Measurements from ENCODE around the gene FAM120B.
"Not testable (repeated sequence)": the region's sequence is repeated elsewhere in the genome, so short reads cannot be mapped to it uniquely, and the experiment has no call there.

FAM120B gene, protein sequence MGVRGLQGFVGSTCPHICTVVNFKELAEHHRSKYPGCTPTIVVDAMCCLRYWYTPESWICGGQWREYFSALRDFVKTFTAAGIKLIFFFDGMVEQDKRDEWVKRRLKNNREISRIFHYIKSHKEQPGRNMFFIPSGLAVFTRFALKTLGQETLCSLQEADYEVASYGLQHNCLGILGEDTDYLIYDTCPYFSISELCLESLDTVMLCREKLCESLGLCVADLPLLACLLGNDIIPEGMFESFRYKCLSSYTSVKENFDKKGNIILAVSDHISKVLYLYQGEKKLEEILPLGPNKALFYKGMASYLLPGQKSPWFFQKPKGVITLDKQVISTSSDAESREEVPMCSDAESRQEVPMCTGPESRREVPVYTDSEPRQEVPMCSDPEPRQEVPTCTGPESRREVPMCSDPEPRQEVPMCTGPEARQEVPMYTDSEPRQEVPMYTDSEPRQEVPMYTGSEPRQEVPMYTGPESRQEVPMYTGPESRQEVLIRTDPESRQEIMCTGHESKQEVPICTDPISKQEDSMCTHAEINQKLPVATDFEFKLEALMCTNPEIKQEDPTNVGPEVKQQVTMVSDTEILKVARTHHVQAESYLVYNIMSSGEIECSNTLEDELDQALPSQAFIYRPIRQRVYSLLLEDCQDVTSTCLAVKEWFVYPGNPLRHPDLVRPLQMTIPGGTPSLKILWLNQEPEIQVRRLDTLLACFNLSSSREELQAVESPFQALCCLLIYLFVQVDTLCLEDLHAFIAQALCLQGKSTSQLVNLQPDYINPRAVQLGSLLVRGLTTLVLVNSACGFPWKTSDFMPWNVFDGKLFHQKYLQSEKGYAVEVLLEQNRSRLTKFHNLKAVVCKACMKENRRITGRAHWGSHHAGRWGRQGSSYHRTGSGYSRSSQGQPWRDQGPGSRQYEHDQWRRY

DNA sequence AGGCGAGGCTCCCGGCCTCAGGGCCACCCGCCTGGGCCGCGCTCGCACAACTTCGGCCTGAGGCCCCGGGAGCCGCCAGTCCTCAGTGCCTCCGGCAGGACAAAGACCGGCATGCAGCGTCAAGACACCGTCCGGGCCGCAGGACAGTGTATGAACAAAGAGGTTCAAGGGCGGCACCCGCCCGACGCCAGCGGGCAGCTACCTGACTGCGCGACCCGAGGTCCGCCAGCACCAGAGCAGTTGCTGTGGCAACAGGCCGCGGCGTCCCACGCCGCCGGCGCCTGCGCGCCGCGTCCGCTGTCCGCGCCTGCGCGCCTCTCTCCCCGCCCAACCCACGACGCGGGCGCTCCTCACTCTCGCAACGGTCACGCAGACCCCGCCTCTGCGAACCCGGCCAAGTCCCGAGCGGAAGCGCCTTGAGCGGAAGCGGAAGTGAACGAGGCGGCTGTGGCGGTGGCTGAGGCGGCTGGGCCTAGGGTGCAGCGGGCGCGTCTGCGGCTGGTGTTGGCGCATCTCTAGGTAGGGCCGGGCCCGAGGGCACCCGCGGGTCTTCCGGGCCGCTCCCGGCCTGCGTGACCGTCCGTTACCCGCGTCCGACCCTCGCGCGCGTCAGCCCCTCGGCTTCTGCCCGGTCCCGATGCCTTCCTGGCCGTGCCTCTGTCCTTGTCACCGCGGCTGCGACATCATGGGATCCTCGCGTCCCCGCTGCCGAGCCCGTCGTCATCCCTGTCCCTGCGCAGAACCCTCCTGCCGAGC is at the start of gene FAM120B:
TSS of gene FAM120B (plus strand) at position 435 of the 756 bp plus-strand sequence. CDS start 10,633 bp downstream, outside the sequence.
- peak; percentile 98 for DNase-seq

DNA sequence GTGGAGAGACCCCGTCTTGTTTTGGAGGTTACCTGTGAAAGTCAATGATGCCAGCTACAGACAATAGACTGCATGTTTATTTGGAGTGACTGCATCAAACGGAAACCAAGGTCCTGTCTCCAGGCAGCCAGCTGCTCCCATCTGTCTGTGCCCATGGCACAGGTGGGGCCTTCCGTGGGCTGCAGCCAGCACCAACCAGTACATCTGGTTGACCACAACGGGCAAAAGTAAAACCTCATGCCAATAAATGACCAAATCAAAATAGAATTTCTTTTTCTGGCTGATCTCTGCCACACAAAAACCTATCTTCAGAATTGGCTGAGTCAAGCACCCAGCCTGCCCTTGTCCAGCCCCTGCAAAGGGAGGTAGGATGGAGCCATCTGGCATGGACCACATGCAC is 49.2 kb upstream of the FAM120B start:
- DNase-seq, result no peak

DNA sequence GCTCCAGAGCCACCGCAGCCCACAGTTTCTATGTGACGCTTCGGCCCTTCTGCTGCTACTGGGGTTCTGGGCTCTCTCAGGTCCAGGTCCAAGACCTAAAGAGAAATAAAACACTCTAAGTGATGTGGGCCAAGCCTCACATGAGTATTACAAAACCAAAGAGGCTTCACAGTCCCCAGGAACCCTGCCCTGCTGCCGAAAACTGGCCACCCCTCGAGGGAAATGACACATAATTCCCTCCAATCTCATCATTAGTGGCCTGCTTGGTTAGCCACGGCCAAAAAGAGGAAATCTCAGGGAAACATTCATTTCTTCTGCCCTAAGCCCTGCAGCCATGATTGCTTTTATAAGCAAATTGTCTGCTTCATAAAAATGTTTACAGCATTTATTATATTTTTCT is 48.2 kb upstream of the FAM120B start:
- no peak for DNase-seq

DNA sequence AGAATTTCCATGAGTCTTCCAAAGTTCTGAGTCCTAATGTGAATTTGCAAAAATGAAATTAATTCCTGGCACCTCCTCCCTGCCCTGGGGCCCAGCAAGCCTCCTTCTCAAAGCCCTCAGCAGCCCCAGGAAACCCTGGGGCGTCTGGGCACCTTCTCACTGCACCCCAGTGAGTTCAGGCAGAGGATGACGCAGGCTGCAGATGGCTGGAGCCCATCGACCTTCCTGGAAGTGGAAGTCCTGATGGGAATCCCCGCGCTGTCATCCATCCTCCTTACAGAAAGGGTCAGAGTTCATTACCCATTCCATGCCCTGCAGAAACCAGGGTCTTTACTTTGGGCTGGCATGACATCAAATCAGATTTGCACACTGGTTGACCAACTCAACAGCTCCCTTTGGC is 47.3 kb upstream of the FAM120B start:
- DNase-seq, result no peak

DNA sequence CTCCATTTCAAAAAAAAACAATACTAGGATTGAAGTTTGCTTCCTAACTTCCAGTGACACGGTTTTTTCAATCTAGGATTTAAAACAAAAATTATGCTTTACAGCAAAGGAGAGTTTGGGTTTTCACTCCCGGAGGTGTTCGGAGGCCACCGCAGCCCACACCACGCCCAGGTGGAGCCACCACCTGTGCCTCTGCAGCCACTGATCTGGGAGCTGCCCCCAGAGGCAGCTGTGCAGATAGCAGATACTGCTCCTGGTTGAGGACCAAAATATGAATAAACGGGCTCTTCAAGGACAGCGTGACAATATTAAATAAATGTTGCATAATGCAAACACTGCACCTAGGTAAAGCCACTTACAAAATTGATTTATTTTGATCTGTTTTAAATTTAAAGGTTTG is 45.9 kb upstream of the FAM120B start:
- no peak for DNase-seq

DNA sequence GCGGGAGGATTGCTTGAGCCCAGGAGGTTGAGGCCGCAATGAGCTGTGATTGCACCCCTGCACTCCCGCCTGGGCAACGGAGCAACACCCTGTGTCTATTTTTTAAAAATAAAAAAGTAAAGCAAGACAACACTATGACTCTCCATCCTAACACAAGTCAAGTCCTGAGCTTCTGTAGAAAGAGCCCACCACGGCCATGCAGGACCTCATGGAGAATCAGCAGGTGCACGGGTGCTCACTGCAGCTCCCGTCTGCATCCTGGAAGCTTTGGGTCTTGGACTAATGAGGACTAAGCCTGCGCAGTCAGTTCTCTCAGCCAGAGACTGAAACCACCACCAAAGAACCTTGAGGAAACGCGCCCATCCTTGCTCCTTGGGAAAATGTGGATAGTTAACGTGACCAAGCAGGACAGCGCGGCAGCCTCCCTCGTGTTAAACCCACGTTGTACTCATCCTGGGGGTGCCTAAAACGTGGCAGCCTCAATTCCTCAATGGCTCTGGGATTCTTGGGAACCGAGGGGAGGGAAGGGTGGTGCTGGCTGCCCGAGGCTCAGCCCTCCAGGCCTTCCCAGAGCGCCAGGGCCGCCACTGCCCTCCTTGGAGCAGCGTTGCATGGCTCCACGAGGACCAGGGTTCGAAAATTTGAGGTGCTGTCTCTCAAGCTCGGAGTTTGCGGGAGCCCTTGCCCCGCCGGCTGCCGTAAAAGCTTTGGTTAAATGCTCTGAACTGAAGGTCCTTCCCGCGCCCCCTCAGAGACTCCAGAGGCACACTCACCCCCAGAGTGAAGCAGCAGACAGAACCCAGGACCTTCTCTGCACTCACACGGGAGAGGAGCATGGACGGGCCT is 44.7 kb upstream of the FAM120B start:
- DNase-seq, result no peak

DNA sequence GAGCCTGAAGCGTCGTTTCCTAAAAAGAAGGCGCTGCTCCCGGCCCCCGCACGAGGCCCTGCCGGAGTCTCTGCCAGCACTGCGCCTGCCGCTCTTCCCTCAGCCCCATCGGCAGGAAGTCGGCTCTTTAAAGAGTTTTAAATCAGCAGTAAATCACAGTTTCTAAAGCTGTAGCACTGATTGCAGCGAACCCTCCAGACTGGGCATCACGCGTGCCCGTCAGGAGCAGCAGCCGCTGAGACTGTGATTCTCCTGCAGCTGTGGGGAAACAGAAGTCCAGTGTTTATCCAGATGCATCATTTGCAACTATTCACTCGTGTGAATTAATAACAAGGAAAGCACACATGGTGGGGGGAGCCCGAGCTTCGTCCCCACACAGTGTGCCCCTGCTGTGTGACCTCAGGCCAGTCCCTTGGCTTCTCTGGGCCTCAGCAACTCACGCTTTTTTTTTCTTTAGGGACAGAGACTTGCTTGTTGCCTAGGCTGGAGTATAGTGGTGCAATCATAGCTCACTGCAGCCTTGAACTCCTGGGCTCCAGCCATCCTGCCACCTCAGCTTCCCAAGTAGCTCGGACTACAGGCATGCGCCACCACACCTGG is 44.0 kb upstream of the FAM120B start:
- DNase-seq, result no peak

DNA sequence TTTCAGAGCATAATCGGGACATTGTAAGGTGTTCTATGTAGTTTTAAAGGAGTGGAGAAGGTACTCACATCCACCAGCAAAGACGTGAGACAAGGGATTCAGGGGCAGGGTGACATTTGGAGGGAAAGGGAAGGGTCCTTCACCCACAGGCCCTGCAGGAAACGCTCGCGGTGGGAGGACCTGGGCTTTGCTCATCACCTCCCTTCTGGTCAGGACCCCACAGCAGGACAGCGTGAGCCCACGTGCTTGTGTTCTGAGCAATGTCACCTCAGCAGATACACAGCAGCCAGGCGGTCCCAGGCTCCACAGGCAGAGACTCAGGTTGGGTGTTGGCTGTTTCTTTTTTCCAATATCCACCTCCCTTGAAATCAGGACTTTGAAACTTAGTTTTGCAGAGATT is 43.1 kb upstream of the FAM120B start:
- no peak for DNase-seq

DNA sequence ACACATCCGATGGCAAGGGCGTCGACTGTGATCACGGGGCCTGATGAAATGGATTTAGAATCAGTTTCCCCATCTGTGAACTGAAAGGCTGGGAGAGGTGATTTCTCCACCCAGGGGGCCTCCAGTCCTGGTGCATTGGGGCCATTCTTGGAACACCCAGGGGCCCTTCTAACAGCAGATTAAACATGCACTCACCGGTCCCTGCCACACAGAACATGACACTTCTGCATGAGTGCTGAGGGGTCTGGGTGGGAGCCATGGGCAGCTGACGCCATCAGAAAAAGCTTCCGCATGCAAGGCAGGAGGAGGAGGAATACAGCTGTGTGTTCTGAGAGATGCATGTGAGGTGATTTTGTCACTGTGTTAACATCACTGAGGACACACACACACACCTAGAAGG is 42.5 kb upstream of the FAM120B start:
- no peak for DNase-seq

DNA sequence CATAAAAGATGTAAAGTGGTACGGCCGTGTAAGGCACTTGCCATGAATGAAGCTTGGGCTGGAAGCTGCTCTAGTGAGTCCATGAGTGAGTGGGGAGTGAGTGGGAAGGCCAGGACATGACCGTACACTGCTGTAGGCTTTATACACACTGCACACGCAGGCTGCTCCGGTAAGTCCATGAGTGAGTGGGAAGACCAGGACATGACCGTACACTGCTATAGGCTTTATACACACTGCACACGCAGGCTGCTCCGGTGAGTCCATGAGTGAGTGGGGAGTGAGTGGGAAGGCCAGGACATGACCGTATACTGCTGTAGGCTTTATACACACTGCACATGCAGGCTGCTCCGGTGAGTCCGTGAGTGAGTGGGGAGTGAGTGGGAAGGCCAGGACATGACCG is 41.9 kb upstream of the FAM120B start:
- DNase-seq, result not testable (repeated sequence)

DNA sequence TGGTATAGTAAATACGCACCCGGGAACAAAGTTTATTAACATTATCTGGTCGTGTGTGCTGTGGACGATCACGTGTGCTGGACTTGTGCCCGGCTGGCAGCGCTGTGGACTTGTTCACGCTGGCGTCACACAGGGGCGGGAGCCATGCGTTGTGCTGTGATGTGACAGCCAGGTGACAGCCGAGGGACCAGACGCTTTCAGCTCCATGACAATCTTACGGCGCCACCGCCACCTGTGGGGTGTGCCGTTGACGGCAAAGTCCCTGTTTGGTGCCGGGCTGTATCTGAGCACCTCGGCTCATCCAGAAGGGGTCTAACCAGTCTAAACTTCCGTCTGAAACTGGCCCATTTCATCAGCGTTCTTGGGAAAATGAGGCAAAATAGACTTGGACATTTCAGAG is 40.9 kb upstream of the FAM120B start:
- no peak for DNase-seq

DNA sequence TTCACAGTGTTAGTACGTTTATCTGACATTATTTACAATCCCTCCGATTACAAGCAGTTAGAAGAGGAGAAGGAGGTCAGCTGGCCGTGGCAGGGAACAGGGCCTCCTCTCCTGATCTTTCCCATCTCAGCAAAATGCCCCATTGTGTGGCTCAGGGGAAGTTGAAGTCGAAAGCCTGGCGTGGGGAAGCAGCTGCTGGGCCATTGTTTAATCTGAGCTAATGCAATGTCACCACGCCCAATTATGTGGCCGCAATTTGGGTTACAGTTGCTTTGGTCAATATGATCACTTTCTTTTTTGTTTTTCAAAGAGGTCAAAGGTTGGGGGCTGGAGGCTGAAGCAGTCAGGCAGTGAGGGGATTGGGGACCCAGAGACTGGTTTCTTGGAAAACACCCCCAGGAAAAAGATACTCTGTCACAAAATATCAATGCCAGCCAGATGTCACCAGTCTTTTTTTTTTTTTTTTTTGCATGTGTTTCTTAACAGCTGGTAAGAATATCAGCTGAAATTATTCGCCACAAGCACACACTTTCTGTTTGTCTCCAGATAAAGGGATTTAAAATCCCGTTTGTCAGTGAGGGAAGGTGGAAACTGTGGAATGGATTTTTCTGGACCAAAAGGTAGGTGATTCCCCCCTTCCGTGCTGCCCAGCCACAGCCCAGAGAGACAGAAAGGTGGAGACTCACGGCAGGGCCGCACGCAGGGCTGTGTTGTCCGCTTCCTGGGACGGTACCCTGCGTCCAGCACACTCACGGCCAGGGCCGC is 40.3 kb upstream of the FAM120B start:
- DNase-seq, result peak; percentile 69

DNA sequence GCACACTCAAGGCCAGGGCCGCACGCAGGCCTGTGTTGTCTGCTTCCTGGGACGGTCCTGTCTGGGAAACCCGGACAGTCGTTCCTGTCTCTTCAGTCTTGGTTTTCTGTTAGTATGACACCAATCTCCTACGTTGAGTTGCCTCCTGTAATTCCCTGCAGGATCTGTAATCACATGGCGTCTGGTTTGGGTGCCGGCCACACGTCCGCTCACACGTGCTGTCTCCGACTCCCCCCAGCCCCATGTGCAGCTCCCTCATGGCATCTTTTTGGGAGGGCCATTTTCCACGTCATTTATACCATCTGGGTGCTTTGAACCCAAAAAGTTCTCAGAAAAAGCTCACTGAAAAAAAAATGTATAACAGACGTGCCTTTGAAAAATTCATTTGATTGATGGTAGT is 38.9 kb upstream of the FAM120B start:
- DNase-seq, result no peak

DNA sequence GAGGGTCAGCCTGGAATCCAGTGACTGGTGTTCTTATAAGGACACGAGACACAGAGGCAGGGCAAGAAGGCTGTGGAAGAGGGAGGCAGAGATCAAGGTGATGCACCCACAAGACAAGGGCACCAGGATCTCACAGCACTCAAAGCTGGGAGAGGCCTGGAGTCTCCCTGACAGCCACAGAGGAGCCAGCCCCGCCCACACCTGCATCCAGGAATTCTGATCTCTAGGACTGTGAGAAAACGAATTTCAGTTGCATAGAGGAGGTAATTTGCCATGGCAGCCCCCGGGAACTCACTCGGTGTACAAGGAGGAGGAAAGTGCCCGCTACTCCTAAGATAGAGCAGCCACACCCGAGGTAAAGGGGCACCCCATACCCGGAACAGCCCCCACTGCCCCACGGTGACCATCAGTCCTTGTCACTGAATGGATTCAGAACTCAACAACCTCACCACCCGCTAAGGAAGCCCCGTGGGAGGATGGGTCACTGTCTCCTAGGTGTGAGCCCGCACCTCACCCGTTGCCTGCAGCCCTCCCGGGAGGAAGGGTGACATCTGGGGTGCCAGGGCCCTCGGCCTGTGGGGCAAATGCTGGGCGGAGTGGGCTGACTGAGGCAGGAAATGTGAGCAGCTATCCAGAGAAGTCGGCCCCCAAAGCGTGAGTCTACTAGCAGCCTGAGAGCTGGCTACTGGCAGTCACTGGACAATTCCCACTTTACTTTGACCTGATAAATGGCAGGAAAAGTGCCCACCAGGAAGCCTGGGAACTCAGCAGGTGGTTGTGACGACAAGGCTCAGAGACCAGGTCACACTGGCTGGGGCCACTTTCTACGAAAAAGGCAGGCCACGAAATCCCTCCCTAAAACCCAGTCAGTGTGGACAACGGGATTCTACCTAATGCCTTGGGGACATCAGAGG is 38.1 kb upstream of the FAM120B start:
- no peak for DNase-seq

DNA sequence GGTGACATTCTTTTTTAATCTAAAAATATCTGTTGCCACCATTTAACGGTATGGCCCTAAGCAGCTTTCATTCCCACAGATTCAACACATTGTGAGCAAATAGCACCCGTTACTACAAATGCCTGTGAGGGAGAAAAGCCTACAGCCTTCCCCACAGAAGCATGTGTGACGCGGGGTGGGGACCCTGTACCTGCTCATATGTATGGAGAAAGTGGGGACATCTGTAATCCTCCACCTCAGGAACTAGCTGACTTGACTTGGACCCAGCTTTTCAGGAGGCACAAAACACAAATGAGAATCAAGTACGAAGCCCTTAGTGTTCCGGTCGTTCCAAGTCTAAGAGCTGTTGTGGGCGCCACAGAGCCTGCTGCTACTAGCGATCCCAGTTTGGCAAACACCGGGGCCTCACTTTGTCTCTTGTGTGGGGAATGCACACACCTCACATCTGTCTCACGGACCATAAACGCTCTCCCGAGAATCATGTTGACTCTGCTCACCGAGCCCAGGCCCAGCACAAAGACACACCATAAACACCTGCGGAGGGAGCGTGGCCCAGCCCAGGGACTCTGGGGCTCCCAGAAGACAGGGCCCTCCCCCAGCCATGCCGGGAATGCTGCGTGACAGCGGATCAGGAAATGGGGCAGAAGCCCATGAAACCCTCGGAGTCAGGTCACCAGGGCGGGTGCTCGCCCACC is 37.3 kb upstream of the FAM120B start:
- DNase-seq, result no peak

DNA sequence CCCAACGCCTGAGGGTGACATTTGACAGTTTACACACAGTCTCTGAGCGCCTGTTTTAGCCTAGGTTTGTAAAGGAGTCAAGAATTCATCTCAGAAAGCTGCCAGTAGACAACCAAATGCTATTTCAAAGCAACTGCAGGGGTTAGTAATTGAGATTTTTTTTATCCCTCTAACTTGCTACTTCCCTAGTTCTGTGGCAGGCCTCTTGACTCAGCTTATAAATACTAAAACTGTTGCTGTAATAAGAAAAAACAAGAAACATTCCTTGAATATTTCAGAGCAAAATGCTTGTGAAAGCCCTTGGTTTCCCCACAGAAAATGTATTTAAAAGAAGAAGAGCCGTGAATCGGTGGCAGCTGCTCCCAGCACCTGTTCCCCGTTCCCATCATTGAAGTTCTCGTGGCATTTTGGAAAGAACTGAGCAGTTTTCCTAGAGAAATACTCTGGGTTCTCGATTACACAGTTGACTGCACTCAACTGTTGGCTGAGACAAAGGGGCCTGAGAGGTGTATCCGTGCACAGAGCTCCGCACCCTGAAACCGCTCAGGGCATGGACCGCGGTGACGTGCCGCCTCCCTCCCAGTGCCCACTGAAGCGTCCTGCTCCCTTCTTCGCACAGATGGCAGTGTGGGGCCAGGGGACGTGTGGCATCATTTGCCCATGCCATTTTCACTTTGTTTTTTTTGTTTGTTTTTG is 36.6 kb upstream of the FAM120B start:
- peak; percentile 71 for DNase-seq

DNA sequence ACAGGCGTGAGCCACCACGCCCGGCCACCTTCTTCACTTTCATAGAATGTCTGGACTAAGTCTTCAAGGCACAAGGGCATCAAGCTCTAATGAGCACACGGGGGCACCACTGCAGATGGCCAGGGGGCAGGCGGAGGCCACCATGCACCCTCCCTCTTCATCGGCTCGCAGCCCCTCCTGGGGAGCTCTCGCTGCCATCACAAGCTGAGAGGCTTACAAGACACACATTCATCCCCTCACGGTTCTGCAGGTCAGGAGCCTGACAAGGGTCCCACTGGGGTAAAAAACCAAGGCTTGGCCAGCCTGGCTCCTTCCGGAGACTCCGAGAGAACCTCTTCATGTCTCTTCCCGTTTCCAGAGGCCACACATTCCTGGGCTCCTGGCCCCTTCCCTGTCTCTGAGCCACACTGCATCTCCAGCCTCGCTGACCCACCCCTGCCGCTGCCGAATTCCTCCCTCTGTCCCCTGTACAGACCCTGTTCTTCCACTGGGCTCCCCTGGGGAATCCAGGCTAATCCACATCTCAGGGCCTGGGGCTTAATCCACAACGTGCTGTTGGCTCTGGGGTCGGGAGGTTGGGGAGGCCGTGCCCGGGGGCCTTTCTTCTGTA is 35.5 kb upstream of the FAM120B start:
- no peak for DNase-seq

DNA sequence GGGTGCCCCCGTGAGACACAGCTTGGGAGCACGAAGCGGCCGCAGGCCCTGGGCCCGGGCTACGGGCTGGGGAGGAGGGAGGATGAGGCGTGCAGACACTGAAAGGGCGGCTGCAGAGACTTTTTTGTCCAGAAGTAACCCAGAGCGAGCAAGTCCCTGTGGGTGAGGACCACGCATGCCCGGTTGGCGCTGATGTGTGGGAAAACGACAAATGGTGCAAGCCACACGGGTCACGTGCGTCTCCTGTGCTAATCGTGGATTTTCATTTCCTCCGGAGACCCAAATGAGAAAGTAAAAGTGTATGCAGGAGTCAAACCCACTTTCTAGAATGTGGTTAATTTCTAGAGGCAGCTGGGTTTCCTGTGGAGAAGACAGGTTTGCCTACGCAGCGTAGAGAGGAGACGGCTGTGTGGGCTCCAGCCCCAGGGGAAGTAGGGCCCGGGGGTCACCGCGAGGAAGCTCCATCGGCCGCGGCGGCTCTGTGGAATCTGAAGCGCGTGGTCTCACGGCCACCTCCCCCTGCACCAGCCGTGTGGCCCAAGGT is 34.7 kb upstream of the FAM120B start:
- DNase-seq, result no peak
